ENCODE data around the gene GALC. TPM values are rescaled to one million over a fixed set of nuclear protein-coding genes. Genes with fewer than 3 reads are reported as not detected.

GALC gene
- total RNA-seq, 4 donors from 2014 or later, result 23.5 to 67.7 (median 35.1) TPM

GRCh38 chr14:87955501-87955900 is 37.5 kb downstream of the GALC start:
- no peak for TF ChIP-seq CTCF (IDR thresholded peaks at IDR 0.05; ENCODE audit: low read depth)

DNA sequence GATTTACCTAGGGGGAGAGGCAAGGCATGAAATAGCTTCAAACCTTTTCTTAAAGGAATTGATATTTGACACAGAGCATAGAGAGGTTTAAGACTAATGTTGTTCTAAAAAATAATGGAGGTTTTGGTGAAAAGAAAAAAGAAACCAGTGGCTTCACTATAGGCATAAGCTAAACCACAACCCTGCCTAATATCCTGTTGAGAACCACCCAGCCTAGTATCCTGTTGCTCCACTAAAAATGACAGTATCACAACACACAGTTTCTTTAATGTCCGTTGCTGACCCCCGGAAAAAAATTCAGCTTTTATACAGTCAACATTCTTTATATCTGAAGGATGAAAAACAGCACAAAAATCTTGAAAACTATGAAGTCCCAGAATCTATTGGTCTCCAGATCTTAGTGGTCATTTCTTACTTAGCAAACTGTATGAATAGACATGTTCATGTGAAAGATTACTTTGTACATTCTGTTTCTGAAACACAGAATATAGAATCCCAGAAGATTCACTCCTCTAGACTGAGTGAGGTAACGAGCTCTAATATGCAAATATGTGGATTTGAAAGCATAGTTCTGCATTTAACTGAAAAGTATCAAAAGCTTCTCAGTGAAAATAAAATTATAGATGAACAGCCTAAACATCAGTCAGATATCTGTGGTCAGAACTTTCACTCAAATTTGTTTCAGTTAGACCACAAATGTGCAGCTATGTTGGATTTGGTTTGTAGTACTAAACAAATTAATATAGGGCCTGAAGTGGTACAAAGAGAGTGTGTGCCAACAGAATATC is 40.5 kb downstream of the GALC start:
- TF ChIP-seq CTCF (IDR thresholded peaks at IDR 0.05; ENCODE audit: low read depth), result no peak

DNA sequence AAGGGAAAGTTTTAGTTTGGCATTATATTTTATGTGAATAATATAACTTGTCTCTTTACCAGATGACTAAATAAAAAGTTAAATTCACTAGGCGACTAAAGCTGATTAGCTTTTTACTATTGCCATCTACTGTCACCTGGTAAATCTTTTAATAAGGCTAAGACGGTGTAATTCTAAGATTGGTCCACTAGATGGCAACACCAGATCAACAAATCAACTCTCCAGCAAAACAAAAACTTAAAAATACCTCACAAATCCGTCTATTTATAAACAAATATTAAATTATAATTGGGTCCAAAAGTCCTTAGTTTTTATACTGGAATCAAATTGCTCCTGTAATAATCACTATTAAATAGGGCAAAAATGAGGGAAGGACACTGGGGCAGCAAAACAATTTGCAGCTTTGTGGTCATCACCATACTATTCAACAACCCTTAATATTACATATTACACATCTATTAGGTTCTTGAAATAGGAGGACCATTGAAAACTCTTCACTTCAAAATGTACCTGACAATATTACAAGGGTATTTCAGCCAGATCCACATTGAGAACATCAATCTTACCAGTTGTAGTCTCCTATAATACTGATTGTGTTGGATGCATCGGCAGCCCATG is 47.9 kb downstream of the GALC start:
- TF ChIP-seq CTCF (IDR thresholded peaks at IDR 0.05; ENCODE audit: low read depth), result no peak

DNA sequence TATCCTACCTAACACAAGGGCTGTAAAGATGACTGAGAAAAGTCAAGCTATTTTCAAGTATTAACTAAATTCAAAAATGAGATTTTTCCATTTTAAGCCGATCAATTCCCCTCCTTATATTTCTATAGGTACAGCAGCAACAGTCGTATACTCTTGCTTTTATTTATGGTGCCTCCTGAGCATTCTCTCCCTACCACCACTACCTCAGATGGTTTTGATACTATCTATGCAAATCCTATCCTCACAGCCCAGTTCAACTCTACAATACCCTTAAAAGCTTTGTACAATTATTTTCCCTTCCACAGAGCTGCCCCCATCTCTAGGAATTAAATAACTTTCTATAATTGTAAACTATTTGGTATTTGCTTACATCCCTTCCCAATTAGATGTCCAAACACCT is 52.1 kb downstream of the GALC start:
- TF ChIP-seq CTCF (IDR thresholded peaks at IDR 0.05; ENCODE audit: low read depth), result no peak

GRCh38 chr14:87940382-87940781 is 52.6 kb downstream of the GALC start:
- TF ChIP-seq CTCF (IDR thresholded peaks at IDR 0.05; ENCODE audit: low read depth), result no peak

- no peak for TF ChIP-seq CTCF (IDR thresholded peaks at IDR 0.05; ENCODE audit: low read depth)
These were observed 57.1 kb downstream of the GALC start for GRCh38 chr14:87935886-87936285.

DNA sequence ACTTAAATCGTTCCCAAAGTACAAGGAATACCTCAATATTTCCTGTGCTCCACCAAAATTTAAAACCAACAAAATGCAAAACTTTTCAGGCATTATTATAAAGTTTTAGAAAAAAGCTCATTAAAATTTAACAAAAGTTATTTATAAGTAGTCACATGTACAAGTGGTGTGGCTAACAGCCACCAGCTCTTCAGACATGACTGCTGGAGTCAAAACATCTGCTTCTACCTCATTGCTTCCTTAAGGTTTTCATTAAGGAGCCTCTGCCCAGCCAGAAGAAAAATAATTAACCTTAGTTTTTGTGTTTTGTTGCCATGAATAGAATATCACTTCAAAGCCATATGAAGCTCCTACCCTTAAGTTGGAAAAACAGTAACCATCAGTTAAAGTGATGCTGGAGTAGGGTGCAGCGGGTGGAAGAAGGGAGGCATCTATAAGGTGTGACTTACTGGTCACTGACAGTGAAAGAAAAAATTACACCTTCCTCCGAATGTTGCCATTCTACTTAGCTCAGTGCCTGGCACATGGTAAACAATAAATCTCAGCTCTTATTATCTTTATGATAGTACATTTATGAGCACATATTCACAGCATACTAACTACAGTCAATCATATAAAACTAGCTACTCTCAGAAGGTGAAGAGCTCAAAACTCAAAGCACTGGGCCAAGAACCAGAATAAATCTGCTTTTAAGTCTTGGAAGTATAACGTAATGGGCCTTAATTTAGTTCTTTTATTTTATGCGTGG is 57.7 kb downstream of the GALC start:
- no peak for TF ChIP-seq CTCF (IDR thresholded peaks at IDR 0.05; ENCODE audit: low read depth)

Measured in subcutaneous adipose tissue (tissue), 4 donors.